ENCODE data around the gene GPC2.
"Not testable (repeated sequence)": the region's sequence is repeated elsewhere in the genome, so short reads cannot be mapped to it uniquely, and the experiment has no call there.

Gene GPC2

DNA sequence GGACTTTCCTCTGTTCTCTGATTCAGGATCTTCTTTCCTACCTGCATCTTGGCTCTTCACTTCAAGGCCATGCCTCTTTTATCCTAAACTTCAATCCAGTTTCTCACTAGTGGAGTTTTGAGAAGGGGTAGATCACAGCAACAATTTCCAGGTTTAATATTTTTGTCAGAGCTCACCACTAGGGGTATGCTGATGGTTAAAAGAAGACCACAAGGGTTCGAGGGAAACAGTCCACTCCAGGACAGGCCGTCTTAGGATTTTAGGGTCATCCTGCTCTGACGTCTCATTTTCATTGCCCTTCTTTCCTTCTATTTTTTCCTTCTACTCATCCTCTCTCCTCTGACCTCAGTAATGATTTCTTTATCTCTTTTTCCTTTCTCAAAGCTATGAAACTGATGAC is 11.9 kb upstream of the GPC2 start:
- no CpG with 5 or more reads among the region's 3 CpGs for WGBS (ENCODE audit: extremely low coverage, insufficient coverage, low lambda C conversion rate)
- H3K23ac ChIP-seq (ENCODE audit: low read length) = no peak overlapping the region
- no peak overlapping the region for H3K27ac ChIP-seq (ENCODE audit: low read depth, low read length)
- H3K9ac ChIP-seq (ENCODE audit: low read length) = no peak overlapping the region
- H3K4me3 ChIP-seq (ENCODE audit: low read length) = no peak overlapping the region
- no peak overlapping the region for H3K4ac ChIP-seq (ENCODE audit: low read depth, low read length)
- H3K36me3 ChIP-seq (ENCODE audit: control insufficient read depth, insufficient read depth, low read length) = no peaks in the 10 kb centered on the region
- H4K5ac ChIP-seq (ENCODE audit: low read length) = no peak overlapping the region
- no peaks in the 10 kb centered on the region for H3K79me2 ChIP-seq (ENCODE audit: control insufficient read depth, insufficient read depth, low read length)
- H2BK15ac ChIP-seq (replicated peaks; ENCODE audit: low read depth) = no peak overlapping the region
- H2AK5ac ChIP-seq (ENCODE audit: low read length) = no peak overlapping the region
- no peak overlapping the region for H4K8ac ChIP-seq (ENCODE audit: low read depth, low read length)
- H2BK5ac ChIP-seq (ENCODE audit: low read length) = no peak overlapping the region
- no peaks in the 10 kb centered on the region for H3K4me1 ChIP-seq (ENCODE audit: control insufficient read depth, low read depth, low read length)
- H3K79me1 ChIP-seq (ENCODE audit: low read length) = no peaks in the 10 kb centered on the region
- DNase-seq = no peak
- H3K56ac ChIP-seq (ENCODE audit: low read length) = no peak overlapping the region
- H3K18ac ChIP-seq (ENCODE audit: low read length) = no peak overlapping the region
- H2BK120ac ChIP-seq (ENCODE audit: low read depth, low read length) = no peak overlapping the region
- no peak overlapping the region for H3K4me2 ChIP-seq (ENCODE audit: low read length)
- no peaks in the 10 kb centered on the region for H3K27me3 ChIP-seq (ENCODE audit: insufficient read depth, low read length, poor library complexity)

DNA sequence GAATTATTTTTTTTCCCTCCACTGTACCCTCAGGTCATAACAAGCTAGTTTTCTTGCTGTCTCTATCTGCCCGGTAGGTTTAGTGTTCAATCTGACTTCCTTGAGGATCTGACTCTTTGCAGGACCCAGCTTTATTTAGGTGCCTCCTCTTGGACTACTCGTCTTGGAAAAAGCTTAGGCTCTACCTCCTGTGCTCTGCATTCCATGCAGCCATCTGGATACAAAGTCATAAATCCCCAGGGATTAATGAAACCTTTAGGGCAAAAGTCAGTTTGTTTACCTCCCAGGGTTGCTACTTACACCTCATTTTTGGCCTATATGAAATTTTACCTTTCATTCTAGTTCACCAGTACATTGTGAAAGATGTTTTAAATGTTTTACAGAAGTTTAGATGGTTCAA is 8.5 kb upstream of the GPC2 start:
- Histone ChIP-seq H3K23ac (ENCODE audit: low read length) (no peak overlapping the region), H3K4me1 (ENCODE audit: control insufficient read depth, low read depth, low read length) (no peaks in the 10 kb centered on the region), H2AK5ac (ENCODE audit: low read length) (no peak overlapping the region), H3K27me3 (ENCODE audit: insufficient read depth, low read length, poor library complexity) (no peaks in the 10 kb centered on the region), H3K4me3 (ENCODE audit: low read length) (no peak overlapping the region), H3K4ac (ENCODE audit: low read depth, low read length) (no peak overlapping the region), H3K9ac (ENCODE audit: low read length) (no peak overlapping the region), H3K4me2 (ENCODE audit: low read length) (no peak overlapping the region), H2BK5ac (ENCODE audit: low read length) (no peak overlapping the region), H3K79me1 (ENCODE audit: low read length) (no peaks in the 10 kb centered on the region), H3K36me3 (ENCODE audit: control insufficient read depth, insufficient read depth, low read length) (no peaks in the 10 kb centered on the region), H4K8ac (ENCODE audit: low read depth, low read length) (no peak overlapping the region), H3K27ac (ENCODE audit: low read depth, low read length) (no peak overlapping the region), H3K56ac (ENCODE audit: low read length) (no peak overlapping the region), H2BK15ac (replicated peaks; ENCODE audit: low read depth) (no peak overlapping the region), H3K79me2 (ENCODE audit: control insufficient read depth, insufficient read depth, low read length) (no peaks in the 10 kb centered on the region), H3K18ac (ENCODE audit: low read length) (no peak overlapping the region), H2BK120ac (ENCODE audit: low read depth, low read length) (no peak overlapping the region), H4K5ac (ENCODE audit: low read length) (no peak overlapping the region)
- DNase-seq = no peak
- no CpG with 5 or more reads among the region's 2 CpGs for WGBS (ENCODE audit: extremely low coverage, insufficient coverage, low lambda C conversion rate)

- WGBS (ENCODE audit: extremely low coverage, insufficient coverage, low lambda C conversion rate) = no CpG with 5 or more reads among the region's 6 CpGs
- not testable (repeated sequence) for H3K79me2 ChIP-seq (ENCODE audit: control insufficient read depth, insufficient read depth, low read length); H2AK5ac ChIP-seq (ENCODE audit: low read length); H3K4ac ChIP-seq (ENCODE audit: low read depth, low read length); H3K4me2 ChIP-seq (ENCODE audit: low read length); H3K18ac ChIP-seq (ENCODE audit: low read length); H4K5ac ChIP-seq (ENCODE audit: low read length); H3K36me3 ChIP-seq (ENCODE audit: control insufficient read depth, insufficient read depth, low read length); H4K8ac ChIP-seq (ENCODE audit: low read depth, low read length); H2BK15ac ChIP-seq (replicated peaks; ENCODE audit: low read depth); H3K4me1 ChIP-seq (ENCODE audit: control insufficient read depth, low read depth, low read length); H2BK120ac ChIP-seq (ENCODE audit: low read depth, low read length); DNase-seq; H3K56ac ChIP-seq (ENCODE audit: low read length); H3K4me3 ChIP-seq (ENCODE audit: low read length); H3K27me3 ChIP-seq (ENCODE audit: insufficient read depth, low read length, poor library complexity); H3K79me1 ChIP-seq (ENCODE audit: low read length); H3K23ac ChIP-seq (ENCODE audit: low read length); H3K27ac ChIP-seq (ENCODE audit: low read depth, low read length); H2BK5ac ChIP-seq (ENCODE audit: low read length); H3K9ac ChIP-seq (ENCODE audit: low read length)
Observed at GRCh38 chr7:100183090-100183489, 5.9 kb upstream of the GPC2 start.

- not testable (repeated sequence) for DNase-seq; H2BK15ac ChIP-seq (replicated peaks; ENCODE audit: low read depth); H2BK120ac ChIP-seq (ENCODE audit: low read depth, low read length); H3K79me2 ChIP-seq (ENCODE audit: control insufficient read depth, insufficient read depth, low read length); H3K4me2 ChIP-seq (ENCODE audit: low read length); H3K4ac ChIP-seq (ENCODE audit: low read depth, low read length); H3K4me1 ChIP-seq (ENCODE audit: control insufficient read depth, low read depth, low read length); H2BK5ac ChIP-seq (ENCODE audit: low read length); H3K56ac ChIP-seq (ENCODE audit: low read length); H2AK5ac ChIP-seq (ENCODE audit: low read length); H3K27ac ChIP-seq (ENCODE audit: low read depth, low read length); H3K36me3 ChIP-seq (ENCODE audit: control insufficient read depth, insufficient read depth, low read length); H3K23ac ChIP-seq (ENCODE audit: low read length); H3K79me1 ChIP-seq (ENCODE audit: low read length); H4K5ac ChIP-seq (ENCODE audit: low read length); H3K4me3 ChIP-seq (ENCODE audit: low read length); H3K18ac ChIP-seq (ENCODE audit: low read length); H3K27me3 ChIP-seq (ENCODE audit: insufficient read depth, low read length, poor library complexity); H3K9ac ChIP-seq (ENCODE audit: low read length); H4K8ac ChIP-seq (ENCODE audit: low read depth, low read length)
- no CpG with 5 or more reads among the region's 6 CpGs for WGBS (ENCODE audit: extremely low coverage, insufficient coverage, low lambda C conversion rate)
Observed at GRCh38 chr7:100182616-100183015, 5.4 kb upstream of the GPC2 start.

GRCh38 chr7:100180084-100180483 is 2.9 kb upstream of the GPC2 start:
- not testable (repeated sequence) for H3K79me2 ChIP-seq (ENCODE audit: control insufficient read depth, insufficient read depth, low read length); H2BK120ac ChIP-seq (ENCODE audit: low read depth, low read length); H4K5ac ChIP-seq (ENCODE audit: low read length); H2BK15ac ChIP-seq (replicated peaks; ENCODE audit: low read depth); H3K27me3 ChIP-seq (ENCODE audit: insufficient read depth, low read length, poor library complexity); H3K4me2 ChIP-seq (ENCODE audit: low read length); H3K56ac ChIP-seq (ENCODE audit: low read length); H3K27ac ChIP-seq (ENCODE audit: low read depth, low read length); H4K8ac ChIP-seq (ENCODE audit: low read depth, low read length); H3K79me1 ChIP-seq (ENCODE audit: low read length); DNase-seq; H3K9ac ChIP-seq (ENCODE audit: low read length); H3K23ac ChIP-seq (ENCODE audit: low read length); H2AK5ac ChIP-seq (ENCODE audit: low read length); H3K4me3 ChIP-seq (ENCODE audit: low read length); H3K36me3 ChIP-seq (ENCODE audit: control insufficient read depth, insufficient read depth, low read length); H3K4ac ChIP-seq (ENCODE audit: low read depth, low read length); H3K4me1 ChIP-seq (ENCODE audit: control insufficient read depth, low read depth, low read length); H3K18ac ChIP-seq (ENCODE audit: low read length); H2BK5ac ChIP-seq (ENCODE audit: low read length)
- no CpG with 5 or more reads among the region's 3 CpGs for WGBS (ENCODE audit: extremely low coverage, insufficient coverage, low lambda C conversion rate)
